ENCODE data around the gene VGLL4. TPM values are rescaled to one million over a fixed set of nuclear protein-coding genes. Genes with fewer than 3 reads are reported as not detected.
A peak's percentile ranks its signal among the peaks of the same experiment; 100 is the strongest.

Gene VGLL4
- total RNA-seq, 2 experiments from 2014 or later: 54.4 to 60.2 TPM

- H3K4me3 Mint-ChIP-seq: no peak overlapping the region
- H3K36me3 Mint-ChIP-seq (ENCODE audit: low read depth): peaks cover 28% of the 10 kb centered on the region
- intact Hi-C loops (cut with micrococcal nuclease): loop anchor here (10.0 kb wide), 1 partner anchor 86 kb away; the partner anchor contains the start of gene VGLL4
- TF ChIP-seq, protein P1, sequence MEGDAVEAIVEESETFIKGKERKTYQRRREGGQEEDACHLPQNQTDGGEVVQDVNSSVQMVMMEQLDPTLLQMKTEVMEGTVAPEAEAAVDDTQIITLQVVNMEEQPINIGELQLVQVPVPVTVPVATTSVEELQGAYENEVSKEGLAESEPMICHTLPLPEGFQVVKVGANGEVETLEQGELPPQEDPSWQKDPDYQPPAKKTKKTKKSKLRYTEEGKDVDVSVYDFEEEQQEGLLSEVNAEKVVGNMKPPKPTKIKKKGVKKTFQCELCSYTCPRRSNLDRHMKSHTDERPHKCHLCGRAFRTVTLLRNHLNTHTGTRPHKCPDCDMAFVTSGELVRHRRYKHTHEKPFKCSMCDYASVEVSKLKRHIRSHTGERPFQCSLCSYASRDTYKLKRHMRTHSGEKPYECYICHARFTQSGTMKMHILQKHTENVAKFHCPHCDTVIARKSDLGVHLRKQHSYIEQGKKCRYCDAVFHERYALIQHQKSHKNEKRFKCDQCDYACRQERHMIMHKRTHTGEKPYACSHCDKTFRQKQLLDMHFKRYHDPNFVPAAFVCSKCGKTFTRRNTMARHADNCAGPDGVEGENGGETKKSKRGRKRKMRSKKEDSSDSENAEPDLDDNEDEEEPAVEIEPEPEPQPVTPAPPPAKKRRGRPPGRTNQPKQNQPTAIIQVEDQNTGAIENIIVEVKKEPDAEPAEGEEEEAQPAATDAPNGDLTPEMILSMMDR (IDR thresholded peaks at IDR 0.05): no peak
- ChIA-PET CTCF (no interaction called here), POLR2A (no interaction called here)
- ATAC-seq (no peak), DNase-seq (no peak)
- no peaks in the 10 kb centered on the region for H3K27me3 Mint-ChIP-seq
- peaks cover 15% of the 10 kb centered on the region for H3K4me1 Mint-ChIP-seq (ENCODE audit: low read depth)
- no peaks in the 10 kb centered on the region for H3K9me3 Mint-ChIP-seq
- peak overlapping the region; percentile 25 for H3K27ac Mint-ChIP-seq
These were observed 84.5 kb downstream of the VGLL4 start for GRCh38 chr3:11558918-11559815.

DNA sequence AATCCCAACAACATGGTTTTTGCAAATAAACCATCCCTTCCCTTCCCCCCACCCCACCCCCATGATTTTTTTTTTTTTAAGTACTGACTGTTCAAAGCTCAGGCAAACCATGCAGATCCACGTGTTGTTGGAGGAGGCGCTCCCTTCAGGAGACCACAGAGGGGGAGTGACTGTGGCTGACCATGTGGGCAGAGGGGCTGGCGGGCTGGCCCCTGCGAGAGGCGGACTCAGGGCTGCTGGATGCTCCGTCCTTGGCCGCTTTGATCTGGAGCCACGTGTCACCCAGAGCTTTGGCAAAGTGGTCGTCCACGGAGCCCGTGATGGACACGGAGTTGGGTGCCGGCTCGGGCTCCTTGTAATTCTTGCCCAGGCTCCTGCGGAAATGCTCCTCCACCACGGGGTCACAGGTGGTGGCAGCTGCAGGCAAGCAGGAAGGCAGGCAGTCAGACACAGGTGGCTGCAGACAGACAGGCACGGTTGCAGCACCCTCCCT lies 85.3 kb downstream of the VGLL4 start:
- ChIA-PET POLR2A (no interaction called here), CTCF (no interaction called here)
- H3K4me1 Mint-ChIP-seq (ENCODE audit: low read depth): peaks cover 13% of the 10 kb centered on the region
- TF ChIP-seq, protein P1 (IDR thresholded peaks at IDR 0.05): no peak
- intact Hi-C loops (cut with micrococcal nuclease): loop anchor here (10.0 kb wide), 1 partner anchor 86 kb away; the partner anchor contains the start of gene VGLL4
- H3K9me3 Mint-ChIP-seq: no peaks in the 10 kb centered on the region
- peaks cover 24% of the 10 kb centered on the region for H3K36me3 Mint-ChIP-seq (ENCODE audit: low read depth)
- ATAC-seq (no peak), DNase-seq (no peak)
- H3K27ac Mint-ChIP-seq: no peak overlapping the region
- no peaks in the 10 kb centered on the region for H3K27me3 Mint-ChIP-seq
- H3K4me3 Mint-ChIP-seq: no peak overlapping the region

GRCh38 chr3:11558002-11558401 lies 85.7 kb downstream of the VGLL4 start:
- ATAC-seq (peak; percentile 41), DNase-seq (peak; percentile 39)
- intact Hi-C loops (cut with micrococcal nuclease): loop anchor here (10.0 kb wide), 1 partner anchor 87 kb away; the partner anchor contains the start of gene VGLL4
- Mint-ChIP-seq H3K36me3 (ENCODE audit: low read depth) (peaks cover 26% of the 10 kb centered on the region), H3K27ac (peak overlapping the region; percentile 40), H3K9me3 (no peaks in the 10 kb centered on the region), H3K4me3 (no peak overlapping the region), H3K27me3 (no peaks in the 10 kb centered on the region), H3K4me1 (ENCODE audit: low read depth) (peaks cover 13% of the 10 kb centered on the region)
- TF ChIP-seq, protein P1 (IDR thresholded peaks at IDR 0.05): no peak
- ChIA-PET POLR2A (no interaction called here), CTCF (no interaction called here)

- ChIA-PET CTCF (interaction anchor here (0.7 to 1.1 kb wide), 2 partner anchors 11 to 94 kb away, joined by 3 read pairs; no protein-coding TSS in a partner anchor), POLR2A (interaction anchor here (1.1 to 1.4 kb wide), 2 partner anchors 37 to 84 kb away, joined by 3 read pairs; no protein-coding TSS in a partner anchor)
- ATAC-seq (no peak), DNase-seq (no peak)
- H3K9me3 Mint-ChIP-seq: peaks cover 3% of the 10 kb centered on the region
- peaks cover 13% of the 10 kb centered on the region for H3K4me1 Mint-ChIP-seq (ENCODE audit: low read depth)
- H3K4me3 Mint-ChIP-seq: no peak overlapping the region
- H3K36me3 Mint-ChIP-seq (ENCODE audit: low read depth): peaks cover 33% of the 10 kb centered on the region
- H3K27ac Mint-ChIP-seq: no peak overlapping the region
- no peaks in the 10 kb centered on the region for H3K27me3 Mint-ChIP-seq
- intact Hi-C loops (cut with micrococcal nuclease): loop anchor here (10.0 kb wide), 1 partner anchor 88 kb away; the partner anchor contains the start of gene VGLL4
- TF ChIP-seq, protein P1 (IDR thresholded peaks at IDR 0.05): no peak
These were observed 86.7 kb downstream of the VGLL4 start for GRCh38 chr3:11556851-11557644.

Measured in activated CD8-positive, alpha-beta T cell treated with anti-CD3 and anti-CD28 coated beads for 36 hours (primary cell).